Activated B cell treated with CpG ODN at 0.5 μM for 24 hours (primary cell): Measurements from ENCODE around the gene RDM1. TPM values are rescaled to one million over a fixed set of nuclear protein-coding genes. Genes with fewer than 3 reads are reported as not detected.

ENCODE experiments used
- ATAC-seq: fragments of 200-7000 bp; cut with Tn5 transposase; one replicate; pipeline ENCODE4 v1.10.0; 2021; ENCODE audit warnings: low read depth, mild to moderate bottlenecking, moderate library complexity
- CTCF ChIA-PET: fragments of 350-600 bp; sonication (Branson Sonifier 250); formaldehyde crosslinking; loops from one replicate; lab custom pipeline; 2021; ENCODE audit warnings: antibody characterized with exemption; lab: Charles Lee
- POLR2A ChIA-PET: fragments of 350-600 bp; sonication (Branson Sonifier 250); formaldehyde crosslinking; loops from one replicate; lab custom pipeline; 2021; ENCODE audit warnings: antibody characterized with exemption; lab: Charles Lee
- DNase-seq: peaks from one replicate; pipeline ENCODE4 v3.0.0; 2022
- H3K27ac Mint-ChIP-seq: one replicate; pipeline ENCODE4 v1.8.0; 2020; ENCODE audit warnings: mixed read lengths
- H3K27me3 Mint-ChIP-seq: one replicate; pipeline ENCODE4 v1.8.0; 2021; ENCODE audit warnings: mixed read lengths
- H3K36me3 Mint-ChIP-seq: one replicate; pipeline ENCODE4 v1.8.0; 2021; ENCODE audit warnings: low read depth, mixed read lengths
- H3K4me1 Mint-ChIP-seq: one replicate; pipeline ENCODE4 v1.8.0; 2021; ENCODE audit warnings: mixed read lengths
- H3K4me3 Mint-ChIP-seq: one replicate; pipeline ENCODE4 v1.8.0; 2020; ENCODE audit warnings: mild to moderate bottlenecking, mixed read lengths
- H3K9me3 Mint-ChIP-seq: one replicate; pipeline ENCODE4 v1.8.0; 2020; ENCODE audit warnings: mixed read lengths
- CTCF ChIP-seq: fragments of 200-600 bp; IDR thresholded peaks from one replicate; pipeline ENCODE4 v1.8.0; 2022; ENCODE audit warnings: antibody characterized with exemption, mild to moderate bottlenecking
- intact Hi-C: fragments of 100-400 bp; cut with micrococcal nuclease; formaldehyde crosslinking; loops from one replicate; pipeline ENCODE4 v1.15.1; 2024
- total RNA-seq: library from RNA; stranded (reverse); gene quantifications from 2 replicates; pipeline ENCODE4 v1.2.3, GENCODE V29; 2022

RDM1 gene
- total RNA-seq, 1 donor from 2014 or later, result not detected

GRCh38 chr17:35972945-35973332 is 42.4 kb upstream of the RDM1 start:
- Mint-ChIP-seq H3K36me3 (no peaks in the 10 kb centered on the region), H3K9me3 (no peaks in the 10 kb centered on the region), H3K27ac (no peak overlapping the region), H3K4me1 (peaks cover 19% of the 10 kb centered on the region), H3K4me3 (no peak overlapping the region), H3K27me3 (peaks cover 5% of the 10 kb centered on the region)
- no peak for DNase-seq
- intact Hi-C loops, result no loop called here
- no peak for ATAC-seq
- CTCF ChIA-PET, result interaction anchor here (1.0 to 19.6 kb wide), 4 partner anchors 10 to 510 kb away, joined by 3 to 481 read pairs (median 52); partner anchors contain the start of genes CCL14 and ZNHIT3
- no peak for TF ChIP-seq CTCF
- POLR2A ChIA-PET, result no interaction called here

DNA sequence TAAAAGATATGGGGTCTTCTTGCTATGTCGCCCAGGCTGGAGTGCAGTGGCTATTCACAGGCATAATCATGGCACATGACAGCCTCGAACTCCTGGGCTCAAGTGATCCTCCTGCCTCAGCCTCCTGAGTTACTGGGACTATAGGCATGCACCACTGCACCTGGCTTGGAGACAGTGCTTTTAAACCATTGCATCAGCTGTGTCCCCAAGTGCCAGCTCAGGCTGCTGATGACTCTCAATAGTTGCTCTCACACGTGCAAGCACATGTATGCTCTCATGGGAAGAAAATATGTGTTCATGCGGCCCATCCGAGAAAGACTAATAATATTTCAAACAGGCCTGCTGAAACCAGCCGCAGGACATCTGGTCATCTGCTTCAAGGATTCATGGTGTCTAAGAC is 42.0 kb upstream of the RDM1 start:
- Mint-ChIP-seq H3K27ac (no peak overlapping the region), H3K4me1 (peaks cover 15% of the 10 kb centered on the region), H3K9me3 (no peaks in the 10 kb centered on the region), H3K27me3 (peaks cover 5% of the 10 kb centered on the region), H3K36me3 (no peaks in the 10 kb centered on the region), H3K4me3 (no peak overlapping the region)
- TF ChIP-seq CTCF, result no peak
- POLR2A ChIA-PET, result no interaction called here
- DNase-seq (no peak), ATAC-seq (no peak)
- CTCF ChIA-PET, result interaction anchor here (1.0 to 19.6 kb wide), 4 partner anchors 10 to 511 kb away, joined by 3 to 481 read pairs (median 52); partner anchors contain the start of genes CCL14 and ZNHIT3
- intact Hi-C loops, result no loop called here

DNA sequence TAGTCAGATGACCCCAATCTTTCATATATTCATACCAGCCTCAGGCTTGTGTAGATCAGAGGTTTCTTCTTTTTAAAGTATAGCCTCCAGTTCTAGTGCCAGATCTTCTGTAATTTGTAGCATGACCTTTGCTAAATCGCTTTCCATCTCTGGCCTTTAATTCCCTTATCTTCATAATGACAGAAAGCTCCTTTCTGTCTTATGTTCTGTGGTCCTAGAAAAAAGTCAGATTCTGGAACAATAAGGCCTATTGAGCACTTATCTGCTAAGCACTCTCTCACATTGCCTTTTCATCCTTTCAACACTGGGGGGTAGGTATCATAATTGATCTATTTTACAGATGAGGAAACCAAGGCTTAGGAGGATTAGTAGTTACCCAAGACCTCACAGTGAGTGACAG is 41.5 kb upstream of the RDM1 start:
- peaks cover 5% of the 10 kb centered on the region for H3K27me3 Mint-ChIP-seq
- H3K27ac Mint-ChIP-seq, result no peak overlapping the region
- ATAC-seq (no peak), DNase-seq (no peak)
- H3K36me3 Mint-ChIP-seq, result no peaks in the 10 kb centered on the region
- intact Hi-C loops, result no loop called here
- no peaks in the 10 kb centered on the region for H3K9me3 Mint-ChIP-seq
- POLR2A ChIA-PET, result no interaction called here
- no peak overlapping the region for H3K4me3 Mint-ChIP-seq
- H3K4me1 Mint-ChIP-seq, result peaks cover 11% of the 10 kb centered on the region
- no peak for TF ChIP-seq CTCF
- CTCF ChIA-PET, result interaction anchor here (1.0 to 19.6 kb wide), 5 partner anchors 10 to 511 kb away, joined by 3 to 481 read pairs (median 4); partner anchors contain the start of genes CCL14 and ZNHIT3

DNA sequence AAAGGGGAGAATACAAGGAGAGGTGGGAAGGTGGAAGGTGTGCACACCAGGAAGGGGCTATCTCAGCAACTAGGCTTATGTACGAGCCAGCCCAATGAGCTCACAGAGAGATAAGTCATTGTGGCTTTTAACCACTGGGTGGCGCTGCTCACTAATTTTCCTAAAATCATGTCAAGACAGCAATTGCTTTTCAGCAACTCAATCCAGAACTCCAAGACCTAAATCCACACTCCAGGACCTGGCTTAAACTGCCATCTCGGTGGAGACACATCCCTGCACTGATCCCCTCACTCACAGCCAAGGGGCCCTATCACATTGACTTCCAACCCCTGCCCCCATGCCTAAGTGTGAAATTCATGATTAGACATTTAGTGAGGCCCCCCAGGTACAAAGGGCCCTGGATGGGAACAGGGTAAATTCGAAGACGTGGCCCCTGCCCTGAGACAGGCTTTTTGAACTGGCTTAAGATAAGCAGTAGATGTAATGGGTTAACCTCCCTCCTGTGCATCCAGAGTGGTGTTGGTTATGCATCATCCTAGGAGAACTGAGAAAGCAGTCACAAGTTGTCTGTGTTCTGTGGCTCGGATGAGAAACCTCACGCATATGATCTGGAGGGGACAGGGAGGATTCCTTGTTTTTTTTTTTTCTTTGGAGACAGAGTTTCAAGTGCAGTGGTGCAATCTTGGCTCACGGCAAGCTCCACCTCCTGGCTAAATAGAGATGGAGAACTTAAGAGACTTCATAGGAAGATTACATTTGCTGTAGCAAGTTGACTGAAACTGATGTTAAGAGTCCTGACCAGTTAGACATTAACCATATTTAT is 39.2 kb upstream of the RDM1 start:
- peaks cover 5% of the 10 kb centered on the region for H3K27me3 Mint-ChIP-seq
- DNase-seq (peak; percentile 49), ATAC-seq (peak; percentile 84)
- H3K4me3 Mint-ChIP-seq, result no peak overlapping the region
- intact Hi-C loops, result loop anchor here (1.0 to 2.0 kb wide), 4 partner anchors 180 to 1077 kb away; partner anchors contain the start of genes MYO19 and PIGW
- ChIA-PET CTCF (interaction anchor here (0.6 to 19.6 kb wide), 26 partner anchors 8 to 633 kb away, joined by 3 to 481 read pairs (median 4); partner anchors contain the start of genes CCL16, CCL3 and ZNHIT3), POLR2A (interaction anchor here (0.6 to 1.0 kb wide), 3 partner anchors 516 to 714 kb away, joined by 3 to 4 read pairs (median 3); partner anchors contain the start of gene MYO19)
- TF ChIP-seq CTCF, result peak; percentile 62
- H3K4me1 Mint-ChIP-seq, result peaks cover 1% of the 10 kb centered on the region
- no peaks in the 10 kb centered on the region for H3K36me3 Mint-ChIP-seq
- no peak overlapping the region for H3K27ac Mint-ChIP-seq
- H3K9me3 Mint-ChIP-seq, result no peaks in the 10 kb centered on the region

DNA sequence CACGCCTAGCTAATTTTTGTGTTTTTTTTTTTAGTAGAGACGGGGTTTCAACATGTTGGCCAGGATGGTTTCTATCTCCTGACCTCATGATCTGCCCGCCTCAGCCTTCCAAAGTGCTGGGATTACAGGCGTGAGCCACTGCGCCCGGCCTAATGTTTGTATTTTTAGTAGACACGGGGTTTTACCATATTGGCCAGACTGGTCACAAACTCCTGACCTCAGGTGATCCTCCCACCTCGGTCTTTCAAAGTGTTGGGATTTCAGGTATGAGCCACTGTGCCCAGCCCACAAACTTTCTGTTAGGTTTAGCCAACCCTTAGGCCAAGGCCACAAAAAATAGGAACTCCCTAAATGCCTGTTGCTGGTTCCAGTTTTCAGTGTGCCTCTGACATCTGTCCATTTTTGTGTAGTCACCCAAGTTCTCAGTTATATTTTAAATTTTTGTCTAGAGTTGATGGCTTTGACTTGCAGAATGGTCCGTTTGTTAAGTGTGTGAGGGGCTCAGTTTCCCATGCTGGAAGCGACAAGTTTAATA is 38.0 kb upstream of the RDM1 start:
- no peaks in the 10 kb centered on the region for H3K36me3 Mint-ChIP-seq
- H3K27me3 Mint-ChIP-seq, result peaks cover 9% of the 10 kb centered on the region
- ATAC-seq (no peak), DNase-seq (no peak)
- peaks cover 1% of the 10 kb centered on the region for H3K4me1 Mint-ChIP-seq
- no peak overlapping the region for H3K27ac Mint-ChIP-seq
- H3K9me3 Mint-ChIP-seq, result no peaks in the 10 kb centered on the region
- no peak overlapping the region for H3K4me3 Mint-ChIP-seq
- intact Hi-C loops, result loop anchor here (1.0 to 2.0 kb wide), 4 partner anchors 181 to 1078 kb away; partner anchors contain the start of genes MYO19 and PIGW
- CTCF ChIA-PET, result interaction anchor here (0.8 to 19.6 kb wide), 9 partner anchors 9 to 634 kb away, joined by 3 to 481 read pairs (median 4); partner anchors contain the start of genes CCL16, CCL3 and ZNHIT3
- TF ChIP-seq CTCF, result no peak
- POLR2A ChIA-PET, result no interaction called here
